GM04504 (cell line): ENCODE measurements around the gene PITHD1.
"Not testable (repeated sequence)": the region's sequence is repeated elsewhere in the genome, so short reads cannot be mapped to it uniquely, and the experiment has no call there.

Source experiments
- DNase-seq: peaks from one replicate; pipeline ENCODE4 v3.0.0-alpha.2; 2012; ENCODE audit warnings: low read depth

The PITHD1 gene

DNA sequence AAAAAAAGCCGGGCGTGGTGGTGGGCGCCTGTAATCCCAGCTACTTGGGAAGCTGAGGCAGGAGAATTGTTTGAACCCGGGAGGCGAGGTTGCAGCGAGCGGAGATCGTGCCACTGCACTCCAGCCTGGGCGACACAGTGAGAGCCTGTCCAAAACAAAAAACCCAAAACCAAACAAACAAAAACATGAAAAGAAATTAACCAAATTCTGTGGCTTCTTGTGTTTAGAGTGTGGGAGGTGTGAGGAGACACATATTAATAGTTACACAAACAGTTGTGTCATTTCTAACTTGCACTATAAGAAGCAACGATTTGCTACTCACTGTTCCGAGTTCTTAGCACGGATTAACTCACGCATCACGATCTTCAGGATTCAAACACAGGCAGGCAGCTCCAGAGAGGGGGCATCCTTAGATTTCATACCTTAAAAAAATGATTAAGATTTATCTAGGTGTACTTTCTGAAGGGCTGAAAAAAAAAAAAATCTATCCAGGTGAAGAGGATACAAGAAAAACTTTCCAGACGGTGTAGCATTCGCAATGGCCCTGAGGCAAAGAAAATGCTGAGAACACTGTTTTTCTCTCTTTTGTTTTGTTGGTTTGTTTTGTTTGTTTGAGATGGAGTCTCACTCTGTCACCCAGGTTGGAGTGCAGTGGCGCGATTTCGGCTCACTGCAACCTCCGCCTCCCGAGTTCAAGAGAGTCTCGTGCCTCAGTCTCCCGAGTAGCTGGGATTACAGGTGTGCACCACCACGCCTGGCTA lies 47.7 kb downstream of the PITHD1 start:
- DNase-seq: no peak

- not testable (repeated sequence) for DNase-seq
These were observed 48.4 kb downstream of the PITHD1 start for GRCh38 chr1:23826590-23826989.

GRCh38 chr1:23827717-23828116 lies 49.5 kb downstream of the PITHD1 start:
- DNase-seq: no peak

DNA sequence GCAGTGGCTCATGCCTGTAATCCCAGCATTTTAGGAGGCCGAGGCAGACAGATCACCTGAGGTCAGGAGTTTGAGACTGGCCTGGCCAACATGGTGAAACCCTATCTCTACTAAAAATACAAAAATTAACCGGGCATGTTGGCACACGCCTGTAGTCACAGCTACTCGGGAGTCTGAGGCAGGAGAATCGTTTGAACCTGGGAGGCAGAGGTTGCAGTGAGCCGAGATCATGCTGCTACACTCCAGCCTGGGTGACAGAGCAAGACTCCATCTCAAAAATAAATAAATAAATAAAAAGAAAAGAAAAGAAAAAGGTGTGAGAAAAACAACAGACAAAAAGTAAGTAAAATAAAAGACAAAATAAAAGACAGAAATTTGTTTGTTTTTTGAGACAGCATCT lies 55.9 kb downstream of the PITHD1 start:
- DNase-seq: not testable (repeated sequence)

GRCh38 chr1:23836037-23836436 lies 57.8 kb downstream of the PITHD1 start:
- DNase-seq: no peak
